Omental fat pad (tissue), 4 donors: Measurements from ENCODE around the gene ZNF581. TPM values are rescaled to one million over a fixed set of nuclear protein-coding genes. Genes with fewer than 3 reads are reported as not detected.

Experiments used
- ATAC-seq: fragments of 150-250 bp; one replicate; pipeline ENCODE4 v1.9.1; 2016; ENCODE audit warnings: mild to moderate bottlenecking, moderate library complexity; ENCODE audit not compliant: low FRiP score
- DNase-seq: peaks from one replicate; pipeline ENCODE4 v3.0.0-alpha.2; 2019; ENCODE audit warnings: low spot score
- CTCF ChIP-seq, 3 donors: fragments of 450-650 bp; IDR thresholded peaks; one replicate each; pipeline ENCODE4 v1.5.1; 2016 to 2017; ENCODE audit warnings: antibody characterized with exemption in 3 of 3, mild to moderate bottlenecking in 3 of 3, moderate library complexity in 2 of 3
- total RNA-seq, 4 donors: library from RNA; depleted of rRNA; stranded (reverse); fragments of >200 nt; gene quantifications; one replicate each; pipeline ENCODE4 v1.1.0, GENCODE V29; 2016

The ZNF581 gene
- total RNA-seq, 4 donors from 2014 or later = 9.9 to 15.0 (median 11.9) TPM

GRCh38 chr19:55659822-55660221 is 16.4 kb downstream of the ZNF581 start:
- DNase-seq = no peak
- ATAC-seq = no peak
- no peak for TF ChIP-seq CTCF (IDR thresholded peaks at IDR 0.05)

- TF ChIP-seq CTCF (IDR thresholded peaks at IDR 0.05) = no peak
- no peak for ATAC-seq
Measured at GRCh38 chr19:55660404-55660803, 17.0 kb downstream of the ZNF581 start.

GRCh38 chr19:55660991-55661390 is 17.5 kb downstream of the ZNF581 start:
- ATAC-seq (no peak), DNase-seq (no peak)
- no peak for TF ChIP-seq CTCF (IDR thresholded peaks at IDR 0.05)

More at GRCh38 chr19:55660404-55660803, 17.0 kb downstream of the ZNF581 start:
- DNase-seq = no peak

GRCh38 chr19:55661826-55662225 is 18.4 kb downstream of the ZNF581 start:
- ATAC-seq (no peak), DNase-seq (no peak)
- TF ChIP-seq CTCF (IDR thresholded peaks at IDR 0.05) = no peak

- DNase-seq = no peak
- no peak for ATAC-seq
- no peak for TF ChIP-seq CTCF (IDR thresholded peaks at IDR 0.05)
Measured at GRCh38 chr19:55663846-55664536, 20.5 kb downstream of the ZNF581 start.

GRCh38 chr19:55666343-55667005 is 23.0 kb downstream of the ZNF581 start:
- DNase-seq (no peak), ATAC-seq (no peak)
- TF ChIP-seq CTCF (IDR thresholded peaks at IDR 0.05) = no peak

- TF ChIP-seq CTCF (IDR thresholded peaks at IDR 0.05) = no peak
- DNase-seq (no peak), ATAC-seq (no peak)
Measured at GRCh38 chr19:55667006-55667381, 23.5 kb downstream of the ZNF581 start.
